ENCODE measurements around the gene TGM1. TPM values are rescaled to one million over a fixed set of nuclear protein-coding genes. Genes with fewer than 3 reads are reported as not detected.
A peak's percentile ranks its signal among the peaks of the same experiment; 100 is the strongest.

The TGM1 gene
- total and polyA plus RNA-seq, 10 of the 15 experiments (the other 5 are each of a cell fraction or from before 2014, with no cell fraction given), result 0.05 to 5.9 (median 1.8) TPM

DNA sequence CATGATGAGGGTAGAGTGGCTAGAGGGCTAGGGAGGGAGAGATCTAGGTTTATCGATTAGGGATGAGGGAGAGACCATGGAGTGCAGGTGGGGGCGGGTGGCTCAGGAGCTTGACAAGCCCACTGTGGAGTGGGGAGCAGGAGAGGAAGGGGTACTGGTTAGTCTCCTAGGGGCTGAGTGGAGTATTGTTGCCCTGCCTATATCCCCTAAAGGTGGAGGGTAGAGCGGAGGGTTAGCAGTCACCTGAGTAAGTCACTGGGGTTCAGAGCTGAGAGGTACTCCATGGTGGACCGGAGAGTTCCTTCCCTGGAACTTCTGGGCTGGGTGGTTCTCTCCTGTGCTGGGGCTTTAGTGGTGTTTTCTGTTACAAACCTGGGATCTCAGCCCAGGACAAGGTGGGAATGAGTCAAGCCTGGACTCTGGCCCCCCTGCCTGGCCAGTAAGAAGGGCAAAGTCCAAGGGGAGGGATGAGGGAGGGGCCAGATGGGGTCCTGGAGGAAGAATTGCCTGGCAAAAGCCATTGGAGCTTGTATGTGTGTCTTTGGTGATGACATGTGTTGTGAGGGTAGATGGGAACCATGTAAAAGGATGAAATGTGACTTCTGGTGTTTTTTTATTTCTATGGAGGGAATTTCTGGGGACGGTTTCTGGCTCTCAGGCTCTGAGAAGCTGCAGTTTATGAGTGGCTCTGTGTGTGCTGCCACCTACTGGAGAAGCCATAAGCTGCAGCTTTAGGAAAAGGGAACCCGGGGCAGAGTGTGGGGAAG is 44.8 kb upstream of the TGM1 start, which contains the start of gene CIDEB (continued):
- TF ChIP-seq, protein P1, sequence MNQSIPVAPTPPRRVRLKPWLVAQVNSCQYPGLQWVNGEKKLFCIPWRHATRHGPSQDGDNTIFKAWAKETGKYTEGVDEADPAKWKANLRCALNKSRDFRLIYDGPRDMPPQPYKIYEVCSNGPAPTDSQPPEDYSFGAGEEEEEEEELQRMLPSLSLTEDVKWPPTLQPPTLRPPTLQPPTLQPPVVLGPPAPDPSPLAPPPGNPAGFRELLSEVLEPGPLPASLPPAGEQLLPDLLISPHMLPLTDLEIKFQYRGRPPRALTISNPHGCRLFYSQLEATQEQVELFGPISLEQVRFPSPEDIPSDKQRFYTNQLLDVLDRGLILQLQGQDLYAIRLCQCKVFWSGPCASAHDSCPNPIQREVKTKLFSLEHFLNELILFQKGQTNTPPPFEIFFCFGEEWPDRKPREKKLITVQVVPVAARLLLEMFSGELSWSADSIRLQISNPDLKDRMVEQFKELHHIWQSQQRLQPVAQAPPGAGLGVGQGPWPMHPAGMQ (IDR thresholded peaks at IDR 0.05; ENCODE audit: borderline replicate concordance), result 0 out of 2 replicates have a peak, but pooled peaks have one; percentile 2
- TF ChIP-seq NBN (IDR thresholded peaks at IDR 0.05) (peak; percentile 88), SMARCA5 (IDR thresholded peaks at IDR 0.05) (0 out of 2 replicates have a peak, but pooled peaks have one; percentile 26), POLR2AphosphoS5 (IDR thresholded peaks at IDR 0.05; ENCODE audit: low read length) (no peak), SPI1 (IDR thresholded peaks at IDR 0.05; ENCODE audit: borderline replicate concordance, insufficient read depth, low read depth, low read length) (peak; percentile 81; the same call in 1 of the 2 replicates), ZNF274 (IDR thresholded peaks at IDR 0.05; ENCODE audit: insufficient read depth, insufficient read length) (no peak), CREB1 (IDR thresholded peaks at IDR 0.05; ENCODE audit: low read depth) (peak; percentile 41; the same call in 1 of the 2 replicates), TAF1 (IDR thresholded peaks at IDR 0.05; ENCODE audit: borderline replicate concordance, low read depth, low read length) (no peak), ATF7 (IDR thresholded peaks at IDR 0.05; ENCODE audit: low read depth) (0 out of 2 replicates have a peak, but pooled peaks have one; percentile 21), HDGF (IDR thresholded peaks at IDR 0.05) (peak; percentile 82)
- TF ChIP-seq, protein P2, sequence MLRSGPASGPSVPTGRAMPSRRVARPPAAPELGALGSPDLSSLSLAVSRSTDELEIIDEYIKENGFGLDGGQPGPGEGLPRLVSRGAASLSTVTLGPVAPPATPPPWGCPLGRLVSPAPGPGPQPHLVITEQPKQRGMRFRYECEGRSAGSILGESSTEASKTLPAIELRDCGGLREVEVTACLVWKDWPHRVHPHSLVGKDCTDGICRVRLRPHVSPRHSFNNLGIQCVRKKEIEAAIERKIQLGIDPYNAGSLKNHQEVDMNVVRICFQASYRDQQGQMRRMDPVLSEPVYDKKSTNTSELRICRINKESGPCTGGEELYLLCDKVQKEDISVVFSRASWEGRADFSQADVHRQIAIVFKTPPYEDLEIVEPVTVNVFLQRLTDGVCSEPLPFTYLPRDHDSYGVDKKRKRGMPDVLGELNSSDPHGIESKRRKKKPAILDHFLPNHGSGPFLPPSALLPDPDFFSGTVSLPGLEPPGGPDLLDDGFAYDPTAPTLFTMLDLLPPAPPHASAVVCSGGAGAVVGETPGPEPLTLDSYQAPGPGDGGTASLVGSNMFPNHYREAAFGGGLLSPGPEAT (IDR thresholded peaks at IDR 0.05; ENCODE audit: low read depth), result peak; percentile 90
- TF ChIP-seq, protein P3, sequence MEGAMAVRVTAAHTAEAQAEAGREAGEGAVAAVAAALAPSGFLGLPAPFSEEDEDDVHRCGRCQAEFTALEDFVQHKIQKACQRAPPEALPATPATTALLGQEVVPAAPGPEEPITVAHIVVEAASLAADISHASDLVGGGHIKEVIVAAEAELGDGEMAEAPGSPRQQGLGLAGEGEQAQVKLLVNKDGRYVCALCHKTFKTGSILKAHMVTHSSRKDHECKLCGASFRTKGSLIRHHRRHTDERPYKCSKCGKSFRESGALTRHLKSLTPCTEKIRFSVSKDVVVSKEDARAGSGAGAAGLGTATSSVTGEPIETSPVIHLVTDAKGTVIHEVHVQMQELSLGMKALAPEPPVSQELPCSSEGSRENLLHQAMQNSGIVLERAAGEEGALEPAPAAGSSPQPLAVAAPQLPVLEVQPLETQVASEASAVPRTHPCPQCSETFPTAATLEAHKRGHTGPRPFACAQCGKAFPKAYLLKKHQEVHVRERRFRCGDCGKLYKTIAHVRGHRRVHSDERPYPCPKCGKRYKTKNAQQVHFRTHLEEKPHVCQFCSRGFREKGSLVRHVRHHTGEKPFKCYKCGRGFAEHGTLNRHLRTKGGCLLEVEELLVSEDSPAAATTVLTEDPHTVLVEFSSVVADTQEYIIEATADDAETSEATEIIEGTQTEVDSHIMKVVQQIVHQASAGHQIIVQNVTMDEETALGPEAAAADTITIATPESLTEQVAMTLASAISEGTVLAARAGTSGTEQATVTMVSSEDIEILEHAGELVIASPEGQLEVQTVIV (IDR thresholded peaks at IDR 0.05; ENCODE audit: borderline replicate concordance, partially characterized antibody), result peak; percentile 20
